Psoas muscle (tissue), 8 donors: Measurements from ENCODE around the gene KCNG2. TPM values are rescaled to one million over a fixed set of nuclear protein-coding genes. Genes with fewer than 3 reads are reported as not detected.

Source experiments
- ATAC-seq, 4 donors: fragments of 200-7000 bp; cut with Tn5 transposase; one replicate each; pipeline ENCODE4 v1.9.1; 2020; ENCODE audit warnings: moderate library complexity in 3 of 4, mild to moderate bottlenecking in 2 of 4
- DNase-seq, 2 donors: peaks; one replicate each; pipeline ENCODE4 v3.0.0-alpha.2; 2020
- H3K27ac ChIP-seq: fragments of 200-600 bp; one replicate; pipeline ENCODE4 v1.8.0; 2022
- H3K27me3 ChIP-seq, 3 donors: fragments of 200-600 bp in 1 of 3; one replicate each; pipeline versions ENCODE4 v1.6.1 to v1.8.0; 2013 to 2022; ENCODE audit warnings: low read length in 2 of 3, mild to moderate bottlenecking in 2 of 3, moderate library complexity in 1 of 3; ENCODE audit not compliant: insufficient read depth in 3 of 3
- H3K36me3 ChIP-seq, 2 donors: fragments of 200-600 bp in 1 of 2; one replicate each; pipeline versions ENCODE4 v1.6.1 to v1.8.0; 2013 to 2022; ENCODE audit warnings: low read depth in 1 of 2, mild to moderate bottlenecking in 1 of 2, moderate library complexity in 1 of 2; ENCODE audit not compliant: insufficient read depth in 1 of 2
- H3K4me1 ChIP-seq: fragments of 200-600 bp; one replicate; pipeline ENCODE4 v1.8.0; 2022
- H3K4me3 ChIP-seq: fragments of 200-600 bp; one replicate; pipeline ENCODE4 v1.8.0; 2022; ENCODE audit warnings: mild to moderate bottlenecking
- H3K9me3 ChIP-seq: fragments of 200-600 bp; one replicate; pipeline ENCODE4 v1.8.0; 2022
- WGBS, 3 donors: extraction: QIAGEN DNeasy Blood & Tissue Kit; methylation state at CpG; one replicate each; pipeline versions ENCODE4 v1.1.6 to v1.1.7; 2013; 5-methylcytosine and 5-hydroxymethylcytosine counted together
- intact Hi-C, 2 donors: fragments of 100-400 bp; cut with DNase I; formaldehyde crosslinking; loops; one replicate each; pipeline versions ENCODE4 v1.11.0 to v1.14.2; 2022
- polyA plus RNA-seq, 3 donors: library from polyadenylated mRNA; stranded (reverse); fragments of 200-250 nt; gene quantifications; one replicate each; pipeline ENCODE4 v1.2.3, GENCODE V29; 2013
- total RNA-seq, 4 donors: library from RNA; stranded (reverse); fragmentation: NEBNext Ultra II Directional in 2 of 4; extraction: Animal tissue kit (Norgen Biotek cat#: 25700) in 2 of 4; gene quantifications; one replicate each; pipeline versions ENCODE4 v1.2.1 to v1.2.4, GENCODE V29; 2021 to 2023
- TF ChIP-seq, protein P1 (sequence below): fragments of 200-600 bp; IDR thresholded peaks from one replicate; pipeline ENCODE4 v1.8.0; 2022; ENCODE audit warnings: antibody characterized with exemption
- donor health status: healthy with polysubstance abuse.
- donor health status: DM: no; HTN: no; CAD: no; lungs with moderate emphysema.
- donor health status: Bipolar disorder and iron deficiency.
- donor health status: healthy.
- donor health status: DM: yes; HTN: yes; CAD: no.
- donor health status: DM: no; HTN: no; CAD: no.
- donor health status: DM: no; HTN: no; CAD: no.
- donor health status: DM: yes; HTN: yes; CAD: no.

The KCNG2 gene
- total and polyA plus RNA-seq, 7 donors: 0.04 to 0.54 (median 0.27) TPM; not detected in 2

GRCh38 chr18:79829136-79829854 lies 31.6 kb downstream of the KCNG2 start:
- ATAC-seq (no peak), DNase-seq (no peak)
- TF ChIP-seq, protein P1, sequence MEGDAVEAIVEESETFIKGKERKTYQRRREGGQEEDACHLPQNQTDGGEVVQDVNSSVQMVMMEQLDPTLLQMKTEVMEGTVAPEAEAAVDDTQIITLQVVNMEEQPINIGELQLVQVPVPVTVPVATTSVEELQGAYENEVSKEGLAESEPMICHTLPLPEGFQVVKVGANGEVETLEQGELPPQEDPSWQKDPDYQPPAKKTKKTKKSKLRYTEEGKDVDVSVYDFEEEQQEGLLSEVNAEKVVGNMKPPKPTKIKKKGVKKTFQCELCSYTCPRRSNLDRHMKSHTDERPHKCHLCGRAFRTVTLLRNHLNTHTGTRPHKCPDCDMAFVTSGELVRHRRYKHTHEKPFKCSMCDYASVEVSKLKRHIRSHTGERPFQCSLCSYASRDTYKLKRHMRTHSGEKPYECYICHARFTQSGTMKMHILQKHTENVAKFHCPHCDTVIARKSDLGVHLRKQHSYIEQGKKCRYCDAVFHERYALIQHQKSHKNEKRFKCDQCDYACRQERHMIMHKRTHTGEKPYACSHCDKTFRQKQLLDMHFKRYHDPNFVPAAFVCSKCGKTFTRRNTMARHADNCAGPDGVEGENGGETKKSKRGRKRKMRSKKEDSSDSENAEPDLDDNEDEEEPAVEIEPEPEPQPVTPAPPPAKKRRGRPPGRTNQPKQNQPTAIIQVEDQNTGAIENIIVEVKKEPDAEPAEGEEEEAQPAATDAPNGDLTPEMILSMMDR: no peak
- Histone ChIP-seq H3K4me1 (no peaks in the 10 kb centered on the region), H3K9me3 (no peaks in the 10 kb centered on the region), H3K36me3 (no peaks in the 10 kb centered on the region), H3K27me3 (peaks cover 0 to 14% (median 2%) of the 10 kb centered on the region in 3 donors), H3K27ac (no peak overlapping the region), H3K4me3 (no peak overlapping the region)
- intact Hi-C loops: no loop called here
- WGBS, 3 donors: 86 to 96% (median 90%) methylated on average over 17 of the region's 17 CpGs

- no peak for ATAC-seq
- intact Hi-C loops: no loop called here
- Histone ChIP-seq H3K9me3 (no peaks in the 10 kb centered on the region), H3K4me1 (no peaks in the 10 kb centered on the region), H3K36me3 (no peaks in the 10 kb centered on the region), H3K27me3 (peaks cover 0 to 21% (median 5%) of the 10 kb centered on the region in 3 donors), H3K4me3 (no peak overlapping the region), H3K27ac (no peak overlapping the region)
- 92 to 99% (median 96%) methylated on average over 3 of the region's 3 CpGs for WGBS, 3 donors
- DNase-seq: no peak
- TF ChIP-seq, protein P1: no peak
These were observed 34.4 kb downstream of the KCNG2 start for GRCh38 chr18:79832169-79832568.

DNA sequence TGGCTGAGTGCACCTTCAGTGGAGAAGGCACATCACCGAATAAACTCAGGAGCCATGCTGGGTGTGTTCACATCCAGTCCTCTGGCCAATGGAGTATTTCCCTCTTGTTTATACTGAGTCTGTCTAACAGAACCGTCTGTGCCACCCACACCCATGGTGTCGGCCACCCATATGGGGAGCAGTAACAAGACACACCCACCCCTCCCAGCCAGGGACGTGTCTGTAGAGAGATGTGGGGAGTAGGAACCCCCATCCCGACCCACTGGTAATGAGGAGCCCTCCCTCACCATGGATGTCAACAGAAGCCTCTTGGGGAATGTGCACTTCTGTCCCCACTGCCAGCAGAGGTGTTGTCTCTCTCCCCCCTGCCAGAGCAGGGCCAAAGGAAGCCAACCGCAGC lies 37.1 kb downstream of the KCNG2 start:
- Histone ChIP-seq H3K36me3 (no peaks in the 10 kb centered on the region), H3K9me3 (no peaks in the 10 kb centered on the region), H3K4me3 (no peak overlapping the region), H3K4me1 (no peaks in the 10 kb centered on the region), H3K27me3 (peaks cover 0 to 26% (median 2%) of the 10 kb centered on the region in 3 donors), H3K27ac (no peak overlapping the region)
- 65 to 72% (median 67%) methylated on average over 6 of the region's 6 CpGs for WGBS, 3 donors
- intact Hi-C loops: no loop called here
- TF ChIP-seq, protein P1: no peak
- DNase-seq: no peak
- ATAC-seq: no peak

DNA sequence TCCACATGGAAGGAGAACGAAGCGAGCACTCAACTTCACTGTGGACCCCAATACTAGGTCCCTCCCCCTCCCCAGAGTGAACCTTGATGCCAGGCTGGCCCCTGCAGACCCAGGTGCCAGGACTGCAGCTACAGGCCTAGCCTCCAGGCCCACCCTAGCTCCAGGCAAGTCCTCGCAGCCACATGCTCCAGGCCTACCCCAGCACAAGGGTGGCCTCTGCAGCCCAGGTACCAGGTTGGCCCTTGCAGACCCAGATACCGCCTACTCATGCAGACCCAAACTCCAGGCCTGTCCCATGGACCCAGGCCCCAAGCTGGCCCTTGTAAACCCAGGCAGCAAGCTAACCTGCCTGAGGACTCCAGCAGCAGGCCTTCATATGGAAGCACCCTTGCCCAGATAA lies 44.2 kb downstream of the KCNG2 start:
- TF ChIP-seq, protein P1: no peak
- H3K36me3 ChIP-seq: no peaks in the 10 kb centered on the region
- no peaks in the 10 kb centered on the region for H3K4me1 ChIP-seq
- DNase-seq: no peak
- WGBS, 3 donors: 78 to 94% (median 91%) methylated on average over 4 of the region's 4 CpGs
- ATAC-seq: no peak
- intact Hi-C loops: no loop called here
- H3K9me3 ChIP-seq: peaks cover 9% of the 10 kb centered on the region
- H3K27me3 ChIP-seq: peaks cover 0 to 12% (median 0%) of the 10 kb centered on the region in 3 donors
- no peak overlapping the region for H3K4me3 ChIP-seq
- H3K27ac ChIP-seq: no peak overlapping the region
